ENCODE results near the gene ZDHHC3.
A peak's percentile ranks its signal among the peaks of the same experiment; 100 is the strongest.

Gene ZDHHC3

DNA sequence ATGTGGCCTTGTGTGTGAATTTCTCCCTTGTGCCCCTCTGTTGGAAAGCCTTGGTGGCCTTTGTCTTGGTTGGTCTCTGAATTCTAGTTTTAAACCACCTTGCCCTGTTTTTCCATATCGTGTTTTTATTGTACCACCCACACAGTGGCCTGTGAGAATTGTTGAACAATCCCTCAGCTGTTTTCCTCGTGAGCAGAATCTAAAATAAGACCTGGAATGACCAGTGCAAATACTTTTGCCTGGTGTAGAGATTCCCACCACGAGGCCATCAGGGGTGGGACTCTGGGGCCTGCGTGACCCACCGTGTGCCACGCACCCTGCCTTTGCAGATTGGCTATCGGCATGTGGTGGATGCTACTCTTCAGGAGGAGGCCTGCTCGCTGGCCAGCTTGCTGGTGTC is 31.1 kb upstream of the ZDHHC3 start:
- TF ChIP-seq, protein P1, sequence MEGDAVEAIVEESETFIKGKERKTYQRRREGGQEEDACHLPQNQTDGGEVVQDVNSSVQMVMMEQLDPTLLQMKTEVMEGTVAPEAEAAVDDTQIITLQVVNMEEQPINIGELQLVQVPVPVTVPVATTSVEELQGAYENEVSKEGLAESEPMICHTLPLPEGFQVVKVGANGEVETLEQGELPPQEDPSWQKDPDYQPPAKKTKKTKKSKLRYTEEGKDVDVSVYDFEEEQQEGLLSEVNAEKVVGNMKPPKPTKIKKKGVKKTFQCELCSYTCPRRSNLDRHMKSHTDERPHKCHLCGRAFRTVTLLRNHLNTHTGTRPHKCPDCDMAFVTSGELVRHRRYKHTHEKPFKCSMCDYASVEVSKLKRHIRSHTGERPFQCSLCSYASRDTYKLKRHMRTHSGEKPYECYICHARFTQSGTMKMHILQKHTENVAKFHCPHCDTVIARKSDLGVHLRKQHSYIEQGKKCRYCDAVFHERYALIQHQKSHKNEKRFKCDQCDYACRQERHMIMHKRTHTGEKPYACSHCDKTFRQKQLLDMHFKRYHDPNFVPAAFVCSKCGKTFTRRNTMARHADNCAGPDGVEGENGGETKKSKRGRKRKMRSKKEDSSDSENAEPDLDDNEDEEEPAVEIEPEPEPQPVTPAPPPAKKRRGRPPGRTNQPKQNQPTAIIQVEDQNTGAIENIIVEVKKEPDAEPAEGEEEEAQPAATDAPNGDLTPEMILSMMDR (conservative IDR thresholded peaks at IDR 0.05; ENCODE audit: control insufficient read depth, insufficient read depth, low read depth, low read length) = no peak
- no peak overlapping the region for H3K4me3 ChIP-seq (ENCODE audit: control insufficient read depth, low read depth, low read length)
- no peak for DNase-seq (ENCODE audit: low read depth)

DNA sequence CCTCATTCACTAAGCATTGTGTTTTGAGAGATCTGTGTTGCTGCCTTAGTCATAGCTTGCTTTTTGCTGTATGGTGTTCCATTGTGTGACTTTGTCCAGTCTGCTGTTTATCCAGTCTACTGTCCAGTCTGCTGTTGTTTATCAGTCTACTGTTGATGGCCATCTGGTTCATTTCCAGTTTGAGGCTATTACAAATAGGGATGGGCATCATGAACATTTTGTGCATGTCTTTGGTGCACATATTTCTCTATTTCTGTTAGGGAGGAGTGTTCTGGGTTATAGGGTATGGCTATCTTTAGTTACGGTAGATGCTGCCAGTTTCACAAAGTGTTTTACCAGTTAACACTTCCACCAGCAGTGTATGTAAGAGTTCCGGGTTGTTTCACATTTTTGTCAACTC is 27.9 kb upstream of the ZDHHC3 start:
- DNase-seq (ENCODE audit: low read depth) = no peak
- TF ChIP-seq, protein P1 (conservative IDR thresholded peaks at IDR 0.05; ENCODE audit: control insufficient read depth, insufficient read depth, low read depth, low read length) = no peak
- no peak overlapping the region for H3K4me3 ChIP-seq (ENCODE audit: control insufficient read depth, low read depth, low read length)

DNA sequence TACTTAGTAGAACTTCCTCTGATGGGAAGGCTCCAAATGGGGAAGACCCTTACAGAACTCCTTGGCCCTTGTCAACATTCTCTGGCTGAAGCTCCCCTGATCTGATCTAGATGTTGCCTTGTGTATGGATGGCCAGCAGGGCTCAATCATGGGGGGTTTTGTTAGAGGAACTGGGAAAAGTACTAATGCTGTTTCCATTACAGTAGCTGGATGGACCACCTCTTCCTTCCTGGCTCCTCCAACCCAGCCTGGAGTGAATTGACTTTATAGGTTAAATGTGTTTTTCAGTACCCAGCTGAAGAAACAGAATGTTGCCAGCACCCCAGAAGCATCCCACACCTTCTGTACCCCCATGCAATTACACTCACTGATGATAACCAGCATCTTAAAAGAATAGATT is 27.4 kb upstream of the ZDHHC3 start:
- TF ChIP-seq, protein P1 (conservative IDR thresholded peaks at IDR 0.05; ENCODE audit: control insufficient read depth, insufficient read depth, low read depth, low read length) = no peak
- H3K4me3 ChIP-seq (ENCODE audit: control insufficient read depth, low read depth, low read length) = no peak overlapping the region
- DNase-seq (ENCODE audit: low read depth) = no peak

DNA sequence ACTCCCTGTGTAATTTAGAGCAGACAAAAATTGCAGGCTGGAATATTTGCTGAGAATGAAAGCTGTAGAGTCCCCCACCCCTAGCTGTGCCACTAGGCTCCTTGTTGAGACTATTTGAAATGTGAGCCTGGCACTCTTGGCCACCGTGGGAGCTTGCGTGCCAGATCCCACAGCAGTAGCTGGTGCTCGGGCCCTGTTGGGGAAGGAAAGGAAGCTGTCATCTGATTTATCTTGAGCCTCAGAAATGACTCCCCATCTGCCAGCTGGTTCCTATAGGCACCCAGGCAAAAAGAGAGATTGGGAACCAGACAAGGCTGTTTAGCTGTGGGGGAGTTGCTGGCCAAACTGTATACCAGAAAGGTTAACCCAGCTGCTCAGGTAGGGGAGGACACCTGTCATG is 26.7 kb upstream of the ZDHHC3 start:
- no peak for DNase-seq (ENCODE audit: low read depth)
- H3K4me3 ChIP-seq (ENCODE audit: control insufficient read depth, low read depth, low read length) = no peak overlapping the region
- TF ChIP-seq, protein P1 (conservative IDR thresholded peaks at IDR 0.05; ENCODE audit: control insufficient read depth, insufficient read depth, low read depth, low read length) = no peak

DNA sequence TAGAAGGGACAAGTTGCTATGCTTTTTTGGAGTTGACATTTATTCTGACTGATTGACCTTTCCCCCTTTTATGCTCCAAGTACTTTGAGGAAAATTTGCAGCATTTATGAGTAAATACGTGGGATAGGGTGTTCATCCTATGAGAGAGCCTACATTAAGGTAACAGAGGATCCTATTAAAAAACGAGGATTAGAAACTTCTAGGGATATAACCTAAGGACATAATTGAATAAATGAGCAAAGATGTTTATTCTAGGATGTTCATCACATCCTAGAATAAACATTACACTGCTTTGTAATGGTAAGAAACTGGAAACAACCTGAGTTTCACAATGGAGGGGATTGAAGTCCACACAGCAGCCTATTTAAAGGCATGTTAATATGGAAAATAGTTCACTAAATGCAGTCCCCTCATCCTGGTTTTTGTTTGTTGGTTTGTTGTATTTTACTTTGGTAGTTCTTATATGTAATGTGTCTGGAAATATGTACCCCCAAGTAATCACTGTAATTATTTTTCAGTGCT is 26.2 kb upstream of the ZDHHC3 start:
- TF ChIP-seq, protein P1 (conservative IDR thresholded peaks at IDR 0.05; ENCODE audit: control insufficient read depth, insufficient read depth, low read depth, low read length) = no peak
- no peak overlapping the region for H3K4me3 ChIP-seq (ENCODE audit: control insufficient read depth, low read depth, low read length)
- DNase-seq (ENCODE audit: low read depth) = no peak

DNA sequence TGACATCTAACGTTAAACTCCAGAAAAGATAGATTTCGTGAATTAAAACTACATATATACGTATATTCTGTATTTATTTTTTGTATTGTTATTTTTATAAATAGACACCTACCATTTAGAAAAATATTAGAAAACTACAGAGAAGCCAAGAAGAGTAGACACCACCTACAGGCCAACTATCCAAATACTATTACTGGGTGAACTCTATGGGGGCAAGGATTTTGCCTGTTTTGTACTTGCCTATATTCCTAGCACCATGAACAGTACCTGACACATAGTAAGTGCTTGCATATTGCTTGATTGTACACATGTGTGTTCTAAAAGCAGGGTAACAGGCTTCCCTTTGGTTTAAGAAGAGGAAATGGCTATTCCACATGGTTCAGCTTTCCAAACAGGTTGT is 25.8 kb upstream of the ZDHHC3 start:
- no peak for DNase-seq (ENCODE audit: low read depth)
- H3K4me3 ChIP-seq (ENCODE audit: control insufficient read depth, low read depth, low read length) = no peak overlapping the region
- TF ChIP-seq, protein P1 (conservative IDR thresholded peaks at IDR 0.05; ENCODE audit: control insufficient read depth, insufficient read depth, low read depth, low read length) = peak; percentile 2

DNA sequence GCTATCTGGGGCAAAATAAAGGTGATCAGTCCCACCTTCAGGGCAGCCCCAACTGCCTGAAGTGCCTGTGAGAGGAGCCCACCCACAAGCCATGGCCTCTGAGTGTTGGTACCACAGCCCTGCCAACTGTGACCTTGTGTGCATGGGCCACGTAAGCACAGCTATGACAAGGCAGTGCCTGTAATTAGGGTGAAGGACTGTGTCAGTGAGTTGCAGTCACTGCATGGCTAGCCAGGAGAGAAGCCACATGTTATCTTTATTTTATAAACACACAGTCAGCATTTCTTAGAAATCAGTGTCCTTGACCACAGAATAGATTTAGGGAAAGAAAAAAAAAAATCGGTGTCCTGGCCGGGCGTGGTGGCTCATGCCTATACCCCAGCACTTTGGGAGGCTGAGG is 24.8 kb upstream of the ZDHHC3 start:
- no peak for DNase-seq (ENCODE audit: low read depth)
- TF ChIP-seq, protein P1 (conservative IDR thresholded peaks at IDR 0.05; ENCODE audit: control insufficient read depth, insufficient read depth, low read depth, low read length) = no peak
- no peak overlapping the region for H3K4me3 ChIP-seq (ENCODE audit: control insufficient read depth, low read depth, low read length)
